OCI-LY3 (cell line): ENCODE data around the gene AIF1L.

Experiments used
- H2AFZ ChIP-seq: fragments of 200-600, 300-600 bp; shearing (Covaris generic); 2 replicates; pipeline ENCODE4 v1.6.0; 2014; ENCODE audit warnings: antibody characterized with exemption, low read depth, low read length
- H3K27ac ChIP-seq: fragments of 200-600, 300-600 bp; sonication (generic); 2 replicates; pipeline ENCODE4 v1.5.1; 2014; ENCODE audit warnings: mild to moderate bottlenecking, low read length, moderate library complexity, mixed read lengths
- H3K27me3 ChIP-seq: fragments of 200-600, 300-600 bp; sonication (generic); 2 replicates; pipeline ENCODE4 v1.6.1; 2014; ENCODE audit warnings: low read depth, low read length, mixed read lengths
- H3K36me3 ChIP-seq: fragments of 200-600, 300-600 bp; sonication (generic); replicated peaks from 2 replicates; pipeline ENCODE3; 2014; ENCODE audit warnings: low read depth, low read length, mixed read lengths
- H3K4me1 ChIP-seq: fragments of 300-600, 200-600 bp; sonication (generic); 2 replicates; pipeline ENCODE4 v1.6.1; 2014; ENCODE audit warnings: low read length, mixed read lengths
- H3K4me2 ChIP-seq: fragments of 200-600, 300-600 bp; sonication (generic); 2 replicates; pipeline ENCODE4 v1.6.1; 2014; ENCODE audit warnings: low read length, mixed read lengths
- H3K4me3 ChIP-seq: fragments of 300-600, 200-600 bp; sonication (generic); 2 replicates; pipeline ENCODE4 v1.5.1; 2014; ENCODE audit warnings: antibody characterized with exemption, mild to moderate bottlenecking, low read length, moderate library complexity
- H3K79me2 ChIP-seq: fragments of 300-600, 200-600 bp; shearing (Covaris generic); 2 replicates; pipeline ENCODE4 v1.6.1; 2014; ENCODE audit warnings: mild to moderate bottlenecking, low read length, mixed read lengths
- H3K9ac ChIP-seq: fragments of 300-600, 200-600 bp; shearing (Covaris generic); 2 replicates; pipeline ENCODE4 v1.6.0; 2014; ENCODE audit warnings: mild to moderate bottlenecking, low read length, moderate library complexity
- H3K9me3 ChIP-seq: fragments of 200-600, 300-600 bp; shearing (Covaris generic); 2 replicates; pipeline ENCODE4 v1.6.1; 2014; ENCODE audit warnings: low read length, mixed read lengths; ENCODE audit not compliant: insufficient read depth
- H4K20me1 ChIP-seq: fragments of 200-600, 300-600 bp; sonication (generic); 2 replicates; pipeline ENCODE4 v1.6.1; 2016; ENCODE audit warnings: low read length, mixed read lengths; ENCODE audit not compliant: insufficient read depth
- CTCF ChIP-seq: fragments of 200-600, 300-600 bp; sonication (generic); IDR thresholded peaks from 2 replicates; pipeline ENCODE4 v1.5.1; 2014; ENCODE audit warnings: antibody characterized with exemption, low read length, low read depth
- EZH2phosphoT487 ChIP-seq: fragments of 200-600 bp; shearing (Covaris generic); IDR thresholded peaks from 2 replicates; pipeline ENCODE4 v1.6.1; 2018; ENCODE audit warnings: antibody characterized with exemption, mixed run types, low read depth

AIF1L gene

GRCh38 chr9:131103024-131103423, 6.7 kb downstream of the AIF1L start:
- H3K4me3 ChIP-seq, result no peak overlapping the region
- H3K79me2 ChIP-seq, result no peaks in the 10 kb centered on the region
- no peak overlapping the region for H3K9ac ChIP-seq
- H3K27me3 ChIP-seq, result no peaks in the 10 kb centered on the region
- 0 out of 2 replicates have a peak, but pooled peaks cover 3% of the 10 kb centered on the region for H3K4me1 ChIP-seq
- H4K20me1 ChIP-seq, result no peaks in the 10 kb centered on the region
- H3K36me3 ChIP-seq, result no peaks in the 10 kb centered on the region
- H2AFZ ChIP-seq, result no peak overlapping the region
- no peak overlapping the region for H3K4me2 ChIP-seq
- H3K27ac ChIP-seq, result no peak overlapping the region
- TF ChIP-seq CTCF (no peak), EZH2phosphoT487 (no peak)
- no peaks in the 10 kb centered on the region for H3K9me3 ChIP-seq

- no peak overlapping the region for H3K9ac ChIP-seq
- no peaks in the 10 kb centered on the region for H3K27me3 ChIP-seq
- 0 out of 2 replicates have a peak, but pooled peaks cover 3% of the 10 kb centered on the region for H3K4me1 ChIP-seq
- no peak overlapping the region for H3K4me3 ChIP-seq
- H3K79me2 ChIP-seq, result no peaks in the 10 kb centered on the region
- no peak overlapping the region for H2AFZ ChIP-seq
- H4K20me1 ChIP-seq, result no peaks in the 10 kb centered on the region
- H3K36me3 ChIP-seq, result no peaks in the 10 kb centered on the region
- H3K4me2 ChIP-seq, result no peak overlapping the region
- TF ChIP-seq EZH2phosphoT487, result no peak
- no peak for TF ChIP-seq CTCF
- no peak overlapping the region for H3K27ac ChIP-seq
- no peaks in the 10 kb centered on the region for H3K9me3 ChIP-seq
Measured at GRCh38 chr9:131103535-131103934, 7.2 kb downstream of the AIF1L start.

GRCh38 chr9:131104016-131104740, 7.8 kb downstream of the AIF1L start:
- Histone ChIP-seq H3K4me2 (no peak overlapping the region), H3K9ac (no peak overlapping the region), H3K27ac (no peak overlapping the region), H3K4me3 (no peak overlapping the region), H3K36me3 (no peaks in the 10 kb centered on the region), H4K20me1 (no peaks in the 10 kb centered on the region), H3K4me1 (0 out of 2 replicates have a peak, but pooled peaks cover 3% of the 10 kb centered on the region), H3K27me3 (no peaks in the 10 kb centered on the region), H2AFZ (no peak overlapping the region), H3K9me3 (no peaks in the 10 kb centered on the region), H3K79me2 (no peaks in the 10 kb centered on the region)
- no peak for TF ChIP-seq CTCF
- TF ChIP-seq EZH2phosphoT487, result no peak

GRCh38 chr9:131105952-131106351, 9.6 kb downstream of the AIF1L start:
- no peak overlapping the region for H3K4me3 ChIP-seq
- no peaks in the 10 kb centered on the region for H4K20me1 ChIP-seq
- no peak overlapping the region for H3K9ac ChIP-seq
- no peak overlapping the region for H3K27ac ChIP-seq
- TF ChIP-seq CTCF (no peak), EZH2phosphoT487 (no peak)
- no peaks in the 10 kb centered on the region for H3K36me3 ChIP-seq
- H3K4me2 ChIP-seq, result no peak overlapping the region
- H3K79me2 ChIP-seq, result no peaks in the 10 kb centered on the region
- H2AFZ ChIP-seq, result no peak overlapping the region
- H3K9me3 ChIP-seq, result no peaks in the 10 kb centered on the region
- H3K4me1 ChIP-seq, result no peaks in the 10 kb centered on the region
- no peaks in the 10 kb centered on the region for H3K27me3 ChIP-seq
